DND-41 (cell line): ENCODE data around the gene LINC00237.

Source experiments
- ATAC-seq: fragments of 200-7000 bp; cut with Tn5 transposase; 3 replicates; pipeline ENCODE4 v1.9.1; 2021; ENCODE audit warnings: low read depth; ENCODE audit not compliant: insufficient read depth
- DNase-seq: peaks from one replicate; pipeline ENCODE4 v3.0.0-alpha.2; 2020
- H2AFZ ChIP-seq: 2 replicates; pipeline ENCODE4 v1.6.0; 2012; ENCODE audit warnings: low read depth, low read length
- H3K27ac ChIP-seq: 2 replicates; pipeline ENCODE4 v1.5.1; 2012; ENCODE audit warnings: low read length, inconsistent platforms
- H3K27me3 ChIP-seq: fragments of 200-600 bp; sonication (generic); 2 replicates; pipeline ENCODE4 v1.6.0; 2012; ENCODE audit warnings: low read length, mild to moderate bottlenecking, inconsistent platforms; ENCODE audit not compliant: insufficient read depth, poor library complexity
- H3K36me3 ChIP-seq: 2 replicates; pipeline ENCODE4 v1.5.1; 2012; ENCODE audit warnings: low read length, inconsistent platforms; ENCODE audit not compliant: insufficient read depth
- H3K4me1 ChIP-seq: 2 replicates; pipeline ENCODE4 v1.5.1; 2012; ENCODE audit warnings: mild to moderate bottlenecking, low read length; ENCODE audit not compliant: insufficient read depth
- H3K4me2 ChIP-seq: 2 replicates; pipeline ENCODE4 v1.6.0; 2012; ENCODE audit warnings: mild to moderate bottlenecking, moderate library complexity, low read length, inconsistent platforms; ENCODE audit not compliant: insufficient read depth
- H3K4me3 ChIP-seq, 2 experiments: fragments of 200-600 bp in 1 of 2; shearing (Covaris generic) in 1 of 2; 2 replicates each; pipeline ENCODE4 v1.5.1; 2012 to 2016; ENCODE audit warnings: inconsistent platforms in 2 of 2, low read length in 2 of 2, mild to moderate bottlenecking in 2 of 2, low read depth in 1 of 2, moderate library complexity in 1 of 2
- H3K79me2 ChIP-seq: 2 replicates; pipeline ENCODE4 v1.6.0; 2012; ENCODE audit warnings: low read length, inconsistent platforms; ENCODE audit not compliant: insufficient read depth
- H3K9ac ChIP-seq: 2 replicates; pipeline ENCODE4 v1.6.0; 2012; ENCODE audit warnings: low read depth, mild to moderate bottlenecking, inconsistent platforms, low read length, moderate library complexity
- H3K9me3 ChIP-seq: 2 replicates; pipeline ENCODE4 v1.5.1; 2012; ENCODE audit warnings: low read length, moderate library complexity, mild to moderate bottlenecking, inconsistent platforms; ENCODE audit not compliant: insufficient read depth, severe bottlenecking
- H4K20me1 ChIP-seq: 2 replicates; pipeline ENCODE4 v1.6.0; 2012; ENCODE audit warnings: low read length; ENCODE audit not compliant: insufficient read depth
- CTCF ChIP-seq: IDR thresholded peaks from 2 replicates; pipeline ENCODE4 v1.5.1; 2012; ENCODE audit warnings: borderline replicate concordance, low read length, moderate library complexity, mild to moderate bottlenecking; ENCODE audit not compliant: poor library complexity, severe bottlenecking; ENCODE audit errors: extremely low read depth
- EZH2 ChIP-seq: IDR thresholded peaks from 3 replicates; pipeline ENCODE4 v1.6.1; 2012; ENCODE audit warnings: borderline replicate concordance, low read depth, mild to moderate bottlenecking, moderate library complexity, low read length, inconsistent platforms; ENCODE audit not compliant: severe bottlenecking

Gene LINC00237

GRCh38 chr20:21082584-21082983 is 23.6 kb downstream of the LINC00237 start:
- peaks cover 9% of the 10 kb centered on the region for H3K27me3 ChIP-seq
- H3K4me2 ChIP-seq: no peak overlapping the region
- ATAC-seq (no peak), DNase-seq (no peak)
- H3K27ac ChIP-seq: no peak overlapping the region
- no peaks in the 10 kb centered on the region for H3K36me3 ChIP-seq
- H3K9me3 ChIP-seq: no peaks in the 10 kb centered on the region
- no peak overlapping the region for H3K4me3 ChIP-seq
- H4K20me1 ChIP-seq: no peaks in the 10 kb centered on the region
- no peaks in the 10 kb centered on the region for H3K79me2 ChIP-seq
- no peaks in the 10 kb centered on the region for H3K4me1 ChIP-seq
- H3K9ac ChIP-seq: no peak overlapping the region
- no peak overlapping the region for H2AFZ ChIP-seq
- TF ChIP-seq CTCF: no peak
- TF ChIP-seq EZH2: no peak

GRCh38 chr20:21077809-21078345 is 28.3 kb downstream of the LINC00237 start:
- Histone ChIP-seq H3K36me3 (no peaks in the 10 kb centered on the region), H3K4me2 (no peak overlapping the region), H3K9ac (no peak overlapping the region), H3K27ac (no peak overlapping the region), H3K9me3 (no peaks in the 10 kb centered on the region), H3K4me3 (no peak overlapping the region), H4K20me1 (no peaks in the 10 kb centered on the region), H3K4me1 (no peaks in the 10 kb centered on the region), H3K27me3 (peaks cover 4% of the 10 kb centered on the region), H2AFZ (no peak overlapping the region), H3K79me2 (no peaks in the 10 kb centered on the region)
- ATAC-seq (no peak), DNase-seq (no peak)
- no peak for TF ChIP-seq EZH2
- TF ChIP-seq CTCF: no peak

- Histone ChIP-seq H3K27me3 (peaks cover 4% of the 10 kb centered on the region), H3K9me3 (no peaks in the 10 kb centered on the region), H2AFZ (no peak overlapping the region), H3K27ac (no peak overlapping the region), H3K4me2 (no peak overlapping the region), H3K36me3 (no peaks in the 10 kb centered on the region), H4K20me1 (no peaks in the 10 kb centered on the region), H3K79me2 (no peaks in the 10 kb centered on the region), H3K4me1 (no peaks in the 10 kb centered on the region), H3K9ac (no peak overlapping the region), H3K4me3 (no peak overlapping the region)
- DNase-seq (no peak), ATAC-seq (no peak)
- TF ChIP-seq CTCF (no peak), EZH2 (no peak)
Measured at GRCh38 chr20:21076073-21076472, 30.1 kb downstream of the LINC00237 start.

GRCh38 chr20:21075471-21075870 is 30.7 kb downstream of the LINC00237 start:
- no peaks in the 10 kb centered on the region for H3K36me3 ChIP-seq
- no peaks in the 10 kb centered on the region for H3K79me2 ChIP-seq
- no peak overlapping the region for H3K9ac ChIP-seq
- H3K4me2 ChIP-seq: no peak overlapping the region
- no peak overlapping the region for H2AFZ ChIP-seq
- no peak overlapping the region for H3K27ac ChIP-seq
- H3K4me3 ChIP-seq: no peak overlapping the region
- H3K27me3 ChIP-seq: peaks cover 4% of the 10 kb centered on the region
- ATAC-seq (no peak), DNase-seq (no peak)
- no peaks in the 10 kb centered on the region for H3K4me1 ChIP-seq
- TF ChIP-seq CTCF (no peak), EZH2 (no peak)
- H3K9me3 ChIP-seq: no peaks in the 10 kb centered on the region
- no peaks in the 10 kb centered on the region for H4K20me1 ChIP-seq
